Pancreas (tissue), 10 donors: ENCODE measurements around the gene ARHGEF3. TPM values are rescaled to one million over a fixed set of nuclear protein-coding genes. Genes with fewer than 3 reads are reported as not detected.
A peak's percentile ranks its signal among the peaks of the same experiment; 100 is the strongest.

Source experiments
- ATAC-seq, 4 donors: fragments of 200-7000 bp; cut with Tn5 transposase; one replicate each; pipeline versions ENCODE4 v1.8.0 to v1.9.1; 2020; ENCODE audit warnings: mild to moderate bottlenecking in 4 of 4, moderate library complexity in 4 of 4
- DNase-seq, 6 donors: peaks; one replicate each; pipeline ENCODE4 v3.0.0-alpha.2; 2020
- FAIRE-seq: peaks from 2 replicates; lab custom pipeline; 2012; peaks lifted over from hg19 to GRCh38; lab: Jason Lieb, UNC
- H3K27ac ChIP-seq, 4 donors: fragments of 200-600 bp; sonication (generic); 1 replicate in 3 of 4; 2 replicates in 1 of 4; pipeline versions ENCODE4 v1.5.0 to v1.8.0; 2020
- H3K27me3 ChIP-seq, 4 donors: fragments of 200-600 bp; one replicate each; pipeline ENCODE4 v1.8.0; 2021
- H3K36me3 ChIP-seq, 3 donors: fragments of 200-600 bp; sonication (generic) in 1 of 3; one replicate each; pipeline versions ENCODE4 v1.5.0 to v1.8.0; 2020 to 2021
- H3K4me1 ChIP-seq, 3 donors: fragments of 200-600 bp; one replicate each; pipeline ENCODE4 v1.8.0; 2021
- H3K4me3 ChIP-seq, 4 donors: fragments of 200-600 bp; sonication (generic) in 2 of 4; one replicate each; pipeline versions ENCODE4 v1.5.0 to v1.8.0; 2020 to 2021
- H3K9me3 ChIP-seq, 4 donors: fragments of 200-600 bp; one replicate each; pipeline ENCODE4 v1.8.0; 2021
- WGBS, 2 donors: extraction: QIAGEN DNeasy Blood & Tissue Kit; methylation state at CpG; one replicate each; pipeline ENCODE4 v1.1.7; 2013; 5-methylcytosine and 5-hydroxymethylcytosine counted together
- intact Hi-C, 3 donors: fragments of 100-400 bp; cut with DNase I; formaldehyde crosslinking; loops; one replicate each; pipeline versions ENCODE4 v1.11.1 to v1.14.2; 2022
- polyA plus RNA-seq, 2 donors: library from polyadenylated mRNA; stranded (reverse); fragments of 200-250 nt; gene quantifications; one replicate each; pipeline ENCODE4 v1.2.3, GENCODE V29; 2013
- total RNA-seq, 6 donors: library from RNA; stranded (reverse); fragmentation: NEBNext Ultra II Directional in 4 of 6; extraction: Animal tissue kit (Norgen Biotek cat#: 25700) in 4 of 6; gene quantifications; one replicate each; pipeline versions ENCODE4 v1.2.1 to v1.2.4, GENCODE V29; 2021 to 2023
- TF ChIP-seq, protein P1 (sequence below), 4 donors: fragments of 200-600 bp; sonication (generic) in 3 of 4; IDR thresholded peaks; one replicate each; pipeline versions ENCODE4 v1.5.0 to v1.8.0; 2021; ENCODE audit warnings: antibody characterized with exemption in 4 of 4
- donor health status: healthy with polysubstance abuse.
- donor health status: DM: no; HTN: no; CAD: no; lungs with moderate emphysema.
- donor health status: DM: no; HTN: no; CAD: no.
- donor health status: control.
- donor health status: control.
- donor health status: Bipolar disorder and iron deficiency.
- donor health status: DM: yes; HTN: yes; CAD: no.
- donor health status: DM: no; HTN: no; CAD: no.
- donor health status: DM: no; HTN: no; CAD: no.
- donor health status: DM: yes; HTN: yes; CAD: no.

The ARHGEF3 gene
- total and polyA plus RNA-seq, 8 donors, result 11.4 to 36.5 (median 25.6) TPM

DNA sequence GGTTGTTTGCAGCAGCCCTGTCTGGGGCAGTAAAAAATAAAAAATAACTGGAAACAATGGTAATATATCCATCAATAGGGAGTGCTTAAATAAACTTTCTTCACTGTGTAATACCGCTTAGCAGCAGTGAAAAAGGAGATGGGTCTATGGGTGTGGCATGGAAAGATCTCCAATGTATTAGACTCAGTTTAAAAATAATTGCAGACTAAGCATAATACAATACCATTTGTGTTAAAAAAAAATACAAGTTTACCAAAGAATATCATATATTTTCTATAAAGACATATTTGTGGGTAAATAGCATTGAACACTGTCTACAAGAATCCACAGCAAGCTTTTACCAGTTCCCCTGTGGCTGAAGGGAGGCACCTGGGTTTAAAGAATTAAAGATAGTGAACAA lies 1.0 kb upstream of the ARHGEF3 start:
- no peak for FAIRE-seq

DNA sequence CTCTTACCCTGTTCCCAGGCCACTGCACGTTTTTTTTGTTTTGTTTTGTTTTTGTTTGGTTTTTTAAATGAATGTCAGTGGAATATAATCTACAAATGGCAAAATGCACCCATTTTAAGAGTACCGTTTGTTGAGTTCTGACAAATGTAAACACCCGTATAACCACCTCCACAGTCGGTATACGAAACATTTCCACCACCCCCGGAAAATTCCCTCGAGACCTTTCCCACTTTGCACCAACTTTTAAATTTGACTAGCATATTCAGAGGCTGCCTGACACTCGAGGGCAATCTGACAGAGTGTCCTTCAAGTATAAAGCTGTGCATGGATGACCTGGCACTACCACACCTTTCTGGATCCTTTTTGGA lies 613 bp upstream of the ARHGEF3 start:
- TF ChIP-seq, protein P1, sequence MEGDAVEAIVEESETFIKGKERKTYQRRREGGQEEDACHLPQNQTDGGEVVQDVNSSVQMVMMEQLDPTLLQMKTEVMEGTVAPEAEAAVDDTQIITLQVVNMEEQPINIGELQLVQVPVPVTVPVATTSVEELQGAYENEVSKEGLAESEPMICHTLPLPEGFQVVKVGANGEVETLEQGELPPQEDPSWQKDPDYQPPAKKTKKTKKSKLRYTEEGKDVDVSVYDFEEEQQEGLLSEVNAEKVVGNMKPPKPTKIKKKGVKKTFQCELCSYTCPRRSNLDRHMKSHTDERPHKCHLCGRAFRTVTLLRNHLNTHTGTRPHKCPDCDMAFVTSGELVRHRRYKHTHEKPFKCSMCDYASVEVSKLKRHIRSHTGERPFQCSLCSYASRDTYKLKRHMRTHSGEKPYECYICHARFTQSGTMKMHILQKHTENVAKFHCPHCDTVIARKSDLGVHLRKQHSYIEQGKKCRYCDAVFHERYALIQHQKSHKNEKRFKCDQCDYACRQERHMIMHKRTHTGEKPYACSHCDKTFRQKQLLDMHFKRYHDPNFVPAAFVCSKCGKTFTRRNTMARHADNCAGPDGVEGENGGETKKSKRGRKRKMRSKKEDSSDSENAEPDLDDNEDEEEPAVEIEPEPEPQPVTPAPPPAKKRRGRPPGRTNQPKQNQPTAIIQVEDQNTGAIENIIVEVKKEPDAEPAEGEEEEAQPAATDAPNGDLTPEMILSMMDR (IDR thresholded peaks at IDR 0.05), result no peak
- ATAC-seq, result no peak
- intact Hi-C loops, result loop anchor here in 1 of 3 donors (10.0 kb wide), 1 partner anchor 98 kb away; no protein-coding TSS in a partner anchor
- no peak for DNase-seq
- Histone ChIP-seq H3K27me3 (no peaks in the 10 kb centered on the region), H3K36me3 (no peaks in the 10 kb centered on the region), H3K4me1 (peaks cover 0 to 21% (median 8%) of the 10 kb centered on the region in 3 donors), H3K27ac (peak overlapping the region in 2 of 4 donors; percentile 80 to 85), H3K4me3 (peak overlapping the region in 3 of 4 donors; percentile 83 to 91 (median 87)), H3K9me3 (no peaks in the 10 kb centered on the region)
- no peak for FAIRE-seq
- 17 to 24% methylated on average over 8 of the region's 8 CpGs for WGBS, 2 donors

More for the DNA sequence above, 1.0 kb upstream of the ARHGEF3 start:
- H3K9me3 ChIP-seq, result no peaks in the 10 kb centered on the region
- DNase-seq, result no peak
- H3K4me1 ChIP-seq, result peaks cover 0 to 17% (median 5%) of the 10 kb centered on the region in 3 donors
- TF ChIP-seq, protein P1 (IDR thresholded peaks at IDR 0.05), result no peak
- no peak overlapping the region for H3K27ac ChIP-seq
- 74 to 97% methylated on average over 1 of the region's 1 CpG for WGBS, 2 donors
- intact Hi-C loops, result loop anchor here in 1 of 3 donors (10.0 kb wide), 1 partner anchor 98 kb away; no protein-coding TSS in a partner anchor
- peak overlapping the region in 1 of 4 donors; percentile 83 for H3K4me3 ChIP-seq
- no peak for ATAC-seq
- no peaks in the 10 kb centered on the region for H3K36me3 ChIP-seq
- H3K27me3 ChIP-seq, result no peaks in the 10 kb centered on the region

DNA sequence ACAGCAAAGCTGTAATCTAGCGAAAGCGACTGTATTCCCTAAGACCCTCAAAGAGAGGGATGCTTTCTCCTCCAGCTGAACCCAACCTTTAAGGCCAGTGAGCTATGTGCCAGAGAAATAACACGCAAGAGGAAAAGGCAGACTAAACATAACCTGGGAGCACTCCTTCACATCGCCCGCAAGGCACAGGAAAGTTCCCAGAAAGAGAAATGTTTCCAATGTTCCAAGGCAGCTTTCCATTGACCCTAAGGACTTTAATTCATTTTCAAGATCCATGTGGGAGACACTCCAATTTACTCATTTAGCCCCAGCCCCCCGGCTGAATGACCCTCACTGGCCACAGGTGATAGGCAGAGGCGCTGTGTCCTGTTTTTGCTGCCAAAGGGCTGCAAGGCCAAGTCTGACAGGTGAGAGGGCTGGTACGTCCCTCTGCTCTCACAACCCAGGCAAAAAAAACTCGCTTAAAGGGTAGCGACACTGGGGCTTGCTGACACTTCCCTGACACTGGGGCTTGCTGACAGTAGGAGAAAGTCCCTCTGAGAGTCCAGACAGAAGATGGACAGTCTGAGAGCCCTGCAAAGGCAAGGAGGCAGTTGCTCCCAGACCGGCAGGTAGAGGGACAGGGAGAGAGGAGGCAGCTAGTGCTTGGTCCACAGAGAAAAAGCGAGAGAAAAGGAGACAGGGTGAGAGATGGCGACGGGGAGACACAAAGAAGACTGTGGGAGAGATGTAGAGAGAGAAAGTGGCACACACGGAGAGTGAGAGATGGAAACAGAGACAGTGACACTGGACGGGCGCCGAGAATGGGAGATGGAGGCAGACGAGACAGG lies 702 bp downstream of the ARHGEF3 start:
- 7 to 14% methylated on average over 19 of the region's 19 CpGs for WGBS, 2 donors
- peak overlapping the region; percentile 21 to 85 (median 52) for H3K27ac ChIP-seq
- H3K36me3 ChIP-seq, result no peaks in the 10 kb centered on the region
- H3K4me1 ChIP-seq, result peaks cover 4 to 33% (median 13%) of the 10 kb centered on the region in 3 donors
- DNase-seq (peak in 5 of 6 donors; percentile 38 to 76 (median 55)), FAIRE-seq (no peak), ATAC-seq (peak; percentile 33 to 52 (median 49))
- H3K9me3 ChIP-seq, result no peaks in the 10 kb centered on the region
- intact Hi-C loops, result loop anchor here in 1 of 3 donors (10.0 kb wide), 1 partner anchor 96 kb away; no protein-coding TSS in a partner anchor
- H3K4me3 ChIP-seq, result peak overlapping the region; percentile 79 to 91 (median 85)
- TF ChIP-seq, protein P1 (IDR thresholded peaks at IDR 0.05), result no peak
- H3K27me3 ChIP-seq, result no peaks in the 10 kb centered on the region

DNA sequence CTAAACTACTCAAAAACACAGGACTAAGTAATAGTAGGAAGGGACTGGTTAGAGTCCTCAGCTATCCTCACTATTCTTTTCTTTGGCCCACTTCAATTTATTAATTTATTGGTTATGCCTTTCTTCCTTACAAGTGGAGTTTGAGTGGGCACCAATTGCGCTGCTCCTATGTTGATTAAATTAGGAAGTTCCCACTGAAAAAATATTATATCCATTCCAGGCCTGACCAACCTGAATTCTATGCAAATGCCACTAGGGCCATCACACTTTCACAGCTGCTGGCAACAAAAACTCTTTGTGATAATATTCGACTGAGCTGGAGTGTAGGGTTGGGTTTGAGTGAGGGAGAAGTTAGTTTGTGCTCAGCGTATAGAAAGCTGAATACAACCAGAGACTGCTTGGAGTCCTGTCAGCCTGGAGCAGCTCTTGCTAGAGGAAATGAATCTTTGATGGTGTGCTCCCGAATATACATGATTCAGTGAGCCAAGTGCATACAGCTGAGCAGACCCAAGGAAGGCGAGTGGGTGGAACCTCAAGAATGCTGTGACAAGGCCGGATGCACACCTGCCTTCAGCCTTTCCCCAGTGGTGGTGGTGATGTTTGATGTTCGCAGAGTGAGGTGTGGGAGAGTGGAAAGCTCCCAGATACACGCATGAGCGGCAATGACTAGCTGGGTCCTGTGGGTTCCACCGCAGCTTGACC lies 1.5 kb downstream of the ARHGEF3 start:
- TF ChIP-seq, protein P1 (IDR thresholded peaks at IDR 0.05), result no peak
- no peaks in the 10 kb centered on the region for H3K36me3 ChIP-seq
- peak in 1 of 6 donors; percentile 33 for DNase-seq
- ATAC-seq, result peak; percentile 6 to 24 (median 8)
- H3K9me3 ChIP-seq, result no peaks in the 10 kb centered on the region
- H3K27me3 ChIP-seq, result no peaks in the 10 kb centered on the region
- intact Hi-C loops, result loop anchor here in 1 of 3 donors (10.0 kb wide), 1 partner anchor 95 kb away; no protein-coding TSS in a partner anchor
- peak overlapping the region; percentile 79 to 91 (median 85) for H3K4me3 ChIP-seq
- WGBS, 2 donors, result 18 to 25% methylated on average over 10 of the region's 10 CpGs
- peaks cover 9 to 40% (median 20%) of the 10 kb centered on the region in 3 donors for H3K4me1 ChIP-seq
- H3K27ac ChIP-seq, result peak overlapping the region in 3 of 4 donors; percentile 4 to 85 (median 80)
- no peak for FAIRE-seq
